GM12875 (cell line): ENCODE measurements around the gene PAN3.

Experiments used
- H3K4me3 ChIP-seq: one replicate; pipeline ENCODE4 v1.5.1; 2011; ENCODE audit warnings: low read depth, low read length, control low read depth
- CTCF ChIP-seq: IDR thresholded peaks from 2 replicates; pipeline ENCODE4 v1.5.1; 2011; ENCODE audit warnings: low read depth, mild to moderate bottlenecking, control low read depth, inconsistent platforms, low read length, moderate library complexity, borderline replicate concordance; ENCODE audit not compliant: insufficient read depth

The PAN3 gene

DNA sequence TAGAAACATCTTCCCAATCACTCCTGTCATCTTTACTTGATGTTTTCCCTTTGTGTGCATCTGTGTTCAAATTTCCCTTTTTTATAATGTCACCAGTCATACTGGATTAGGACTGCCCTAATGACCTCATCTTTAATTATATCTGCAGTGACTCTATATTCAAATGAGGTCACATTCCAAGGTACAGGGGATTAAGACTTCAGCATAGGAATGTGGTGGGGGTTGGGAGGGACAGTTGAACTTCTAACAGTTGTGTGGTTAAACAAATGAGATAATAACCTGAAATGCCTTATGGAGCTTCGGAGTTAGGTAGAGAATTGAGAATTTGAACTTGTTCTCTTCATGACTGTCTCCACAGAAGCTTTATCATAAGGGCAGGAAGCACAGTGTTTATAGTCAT lies 23.0 kb downstream of the PAN3 start:
- no peak overlapping the region for H3K4me3 ChIP-seq
- TF ChIP-seq CTCF = no peak

GRCh38 chr13:28163587-28163986 lies 25.2 kb downstream of the PAN3 start:
- TF ChIP-seq CTCF = no peak
- no peak overlapping the region for H3K4me3 ChIP-seq

- no peak overlapping the region for H3K4me3 ChIP-seq
- TF ChIP-seq CTCF = no peak
These were observed 27.9 kb downstream of the PAN3 start for GRCh38 chr13:28166257-28166656.

GRCh38 chr13:28171266-28171665 lies 32.9 kb downstream of the PAN3 start:
- no peak for TF ChIP-seq CTCF
- no peak overlapping the region for H3K4me3 ChIP-seq

GRCh38 chr13:28172947-28173346 lies 34.6 kb downstream of the PAN3 start:
- no peak for TF ChIP-seq CTCF
- no peak overlapping the region for H3K4me3 ChIP-seq

- no peak for TF ChIP-seq CTCF
- no peak overlapping the region for H3K4me3 ChIP-seq
These were observed 35.4 kb downstream of the PAN3 start for GRCh38 chr13:28173793-28174192.

- no peak for TF ChIP-seq CTCF
- H3K4me3 ChIP-seq = no peak overlapping the region
These were observed 39.0 kb downstream of the PAN3 start for GRCh38 chr13:28177327-28177726.
